Fibroblast of mammary gland (primary cell): ENCODE data around the gene CLSTN2.

Experiments used
- DNase-seq: peaks from one replicate; pipeline ENCODE4 v3.0.0-alpha.2; 2010; ENCODE audit warnings: low read depth
- H3K4me3 ChIP-seq: 2 replicates; pipeline ENCODE4 v1.5.1; 2011; ENCODE audit warnings: low read depth, mild to moderate bottlenecking, low read length, moderate library complexity; ENCODE audit not compliant: control insufficient read depth
- CTCF ChIP-seq: conservative IDR thresholded peaks from 2 replicates; pipeline ENCODE4 v1.5.1; 2011; ENCODE audit warnings: low read depth, low read length, inconsistent platforms; ENCODE audit not compliant: control insufficient read depth, insufficient read depth

Gene CLSTN2

GRCh38 chr3:140068494-140069017 lies 133.6 kb downstream of the CLSTN2 start:
- no peak for DNase-seq
- TF ChIP-seq CTCF = no peak
- no peak overlapping the region for H3K4me3 ChIP-seq

GRCh38 chr3:140073278-140074045 lies 138.5 kb downstream of the CLSTN2 start:
- no peak for TF ChIP-seq CTCF
- DNase-seq = no peak
- no peak overlapping the region for H3K4me3 ChIP-seq

GRCh38 chr3:140076552-140076951 lies 141.6 kb downstream of the CLSTN2 start:
- H3K4me3 ChIP-seq = no peak overlapping the region
- no peak for DNase-seq
- TF ChIP-seq CTCF = no peak

GRCh38 chr3:140077406-140077805 lies 142.4 kb downstream of the CLSTN2 start:
- TF ChIP-seq CTCF = no peak
- no peak overlapping the region for H3K4me3 ChIP-seq
- DNase-seq = no peak

GRCh38 chr3:140078343-140078742 lies 143.4 kb downstream of the CLSTN2 start:
- DNase-seq = no peak
- H3K4me3 ChIP-seq = no peak overlapping the region
- no peak for TF ChIP-seq CTCF

- no peak for TF ChIP-seq CTCF
- DNase-seq = no peak
- no peak overlapping the region for H3K4me3 ChIP-seq
Observed at GRCh38 chr3:140078940-140079339, 144.0 kb downstream of the CLSTN2 start.
